Stimulated activated CD8-positive, alpha-beta memory T cell treated with anti-CD3 and anti-CD28 coated beads, Interleukin-12 subunit alpha, Interleukin-12 subunit beta, amount 100 ng/mL, for 24 hours (primary cell): Measurements from ENCODE around the gene SLC35F4.

Experiments used
- DNase-seq: peaks from one replicate; pipeline ENCODE4 v3.0.0-alpha.2; 2020; ENCODE audit errors: extremely low read depth

Gene SLC35F4

GRCh38 chr14:57526942-57527341 is 338.9 kb downstream of the SLC35F4 start:
- DNase-seq, result no peak

- DNase-seq, result no peak
Measured at GRCh38 chr14:57519043-57519442, 346.8 kb downstream of the SLC35F4 start.
